SJCRH30 (cell line): ENCODE results near the gene KIAA1328. TPM values are rescaled to one million over a fixed set of nuclear protein-coding genes. Genes with fewer than 3 reads are reported as not detected.

Source experiments
- DNase-seq, 2 experiments: peaks; one replicate each; pipeline ENCODE4 v3.0.0-alpha.2; 2015 to 2020
- H3K27ac ChIP-seq: fragments of 250-450 bp; sonication (Bioruptor Pico); 2 replicates; pipeline ENCODE4 v1.5.1; 2020; ENCODE audit warnings: mild to moderate bottlenecking, moderate library complexity
- H3K27me3 ChIP-seq: fragments of 250-450 bp; sonication (Bioruptor Pico); 2 replicates; pipeline ENCODE4 v1.5.1; 2020; ENCODE audit warnings: mild to moderate bottlenecking, moderate library complexity
- H3K36me3 ChIP-seq: fragments of 250-450 bp; sonication (Bioruptor Pico); 2 replicates; pipeline ENCODE4 v1.5.1; 2020; ENCODE audit warnings: mild to moderate bottlenecking, moderate library complexity
- H3K4me1 ChIP-seq: fragments of 250-450 bp; sonication (Bioruptor Pico); 2 replicates; pipeline ENCODE4 v1.5.1; 2020; ENCODE audit warnings: mild to moderate bottlenecking, moderate library complexity
- H3K4me3 ChIP-seq: fragments of 250-450 bp; sonication (Bioruptor Pico); 2 replicates; pipeline ENCODE4 v1.5.1; 2020; ENCODE audit warnings: mild to moderate bottlenecking, moderate library complexity
- H3K9me3 ChIP-seq: fragments of 250-450 bp; sonication (Bioruptor Pico); replicated peaks from 2 replicates; pipeline ENCODE4 v1.5.1; 2020; ENCODE audit warnings: mild to moderate bottlenecking, moderate library complexity
- total RNA-seq: library from RNA; depleted of rRNA; stranded (reverse); fragments of >200 nt; shearing (Covaris generic); gene quantifications from 2 replicates; pipeline ENCODE4 v1.2.3, GENCODE V29; 2014

The KIAA1328 gene
- total RNA-seq, 1 experiment from 2014 or later, result 5.5 TPM

GRCh38 chr18:36931106-36931505 is 102.2 kb downstream of the KIAA1328 start:
- no peaks in the 10 kb centered on the region for H3K9me3 ChIP-seq
- no peak for DNase-seq
- H3K27ac ChIP-seq, result no peak overlapping the region
- no peak overlapping the region for H3K4me3 ChIP-seq
- H3K4me1 ChIP-seq, result no peaks in the 10 kb centered on the region
- no peaks in the 10 kb centered on the region for H3K27me3 ChIP-seq
- no peaks in the 10 kb centered on the region for H3K36me3 ChIP-seq

GRCh38 chr18:36933552-36933951 is 104.6 kb downstream of the KIAA1328 start:
- DNase-seq, result peak in 1 of 2 experiments; percentile 1
- Histone ChIP-seq H3K9me3 (no peaks in the 10 kb centered on the region), H3K36me3 (no peaks in the 10 kb centered on the region), H3K4me3 (no peak overlapping the region), H3K27me3 (no peaks in the 10 kb centered on the region), H3K4me1 (no peaks in the 10 kb centered on the region), H3K27ac (no peak overlapping the region)

DNA sequence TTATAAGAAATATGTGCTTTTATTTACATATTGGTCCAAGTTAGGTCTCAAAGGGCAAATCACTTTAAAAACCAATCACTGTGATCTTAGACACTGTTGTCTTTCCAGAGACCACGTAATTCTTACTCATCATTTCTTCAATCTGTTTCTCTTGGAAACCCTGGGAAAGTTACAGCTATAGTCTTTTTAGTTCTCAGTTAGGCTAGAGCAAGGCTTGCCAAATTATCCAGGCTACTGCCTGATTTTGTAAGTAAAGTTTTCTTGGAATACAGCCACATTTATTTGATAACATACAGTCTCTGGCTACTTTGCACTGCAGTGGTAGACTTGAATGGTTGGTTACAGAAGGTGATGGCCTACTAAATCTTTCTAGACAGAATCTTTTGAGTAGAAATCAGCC is 106.0 kb downstream of the KIAA1328 start:
- H3K27me3 ChIP-seq, result no peaks in the 10 kb centered on the region
- H3K27ac ChIP-seq, result no peak overlapping the region
- no peak overlapping the region for H3K4me3 ChIP-seq
- DNase-seq, result no peak
- no peaks in the 10 kb centered on the region for H3K36me3 ChIP-seq
- H3K9me3 ChIP-seq, result no peaks in the 10 kb centered on the region
- H3K4me1 ChIP-seq, result no peaks in the 10 kb centered on the region

GRCh38 chr18:36942264-36942663 is 113.3 kb downstream of the KIAA1328 start:
- DNase-seq, result peak; percentile 9 to 55
- Histone ChIP-seq H3K4me1 (no peaks in the 10 kb centered on the region), H3K4me3 (no peak overlapping the region), H3K36me3 (no peaks in the 10 kb centered on the region), H3K9me3 (no peaks in the 10 kb centered on the region), H3K27me3 (no peaks in the 10 kb centered on the region), H3K27ac (no peak overlapping the region; the same call in 1 of the 2 replicates)

GRCh38 chr18:36947820-36948348 is 119.0 kb downstream of the KIAA1328 start:
- H3K27me3 ChIP-seq, result no peaks in the 10 kb centered on the region
- no peak overlapping the region for H3K27ac ChIP-seq

DNA sequence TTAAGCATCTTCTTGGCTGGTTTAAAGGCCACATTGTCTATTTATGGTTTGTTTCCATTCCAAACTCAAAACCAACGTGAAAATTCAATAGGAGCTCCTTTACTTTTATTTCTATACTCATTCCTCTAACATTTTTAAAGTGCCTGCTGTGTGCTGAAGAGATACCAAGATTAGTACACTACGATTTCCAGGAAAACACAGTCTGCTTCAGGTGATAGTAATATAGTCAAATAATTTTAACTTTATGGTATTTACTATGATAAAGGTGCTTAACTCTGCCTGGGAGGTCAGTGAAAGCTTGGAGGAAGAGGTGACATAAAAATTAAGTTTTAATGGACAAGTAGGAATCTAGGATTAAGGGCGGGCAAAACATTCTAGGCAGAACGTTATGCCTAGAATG is 121.4 kb downstream of the KIAA1328 start:
- Histone ChIP-seq H3K9me3 (no peaks in the 10 kb centered on the region), H3K4me3 (no peak overlapping the region), H3K36me3 (no peaks in the 10 kb centered on the region), H3K27ac (no peak overlapping the region), H3K4me1 (no peaks in the 10 kb centered on the region), H3K27me3 (no peaks in the 10 kb centered on the region)
- DNase-seq, result no peak

More at GRCh38 chr18:36947820-36948348, 119.0 kb downstream of the KIAA1328 start:
- Histone ChIP-seq H3K36me3 (no peaks in the 10 kb centered on the region), H3K4me3 (no peak overlapping the region), H3K9me3 (no peaks in the 10 kb centered on the region), H3K4me1 (no peaks in the 10 kb centered on the region)
- DNase-seq, result no peak

DNA sequence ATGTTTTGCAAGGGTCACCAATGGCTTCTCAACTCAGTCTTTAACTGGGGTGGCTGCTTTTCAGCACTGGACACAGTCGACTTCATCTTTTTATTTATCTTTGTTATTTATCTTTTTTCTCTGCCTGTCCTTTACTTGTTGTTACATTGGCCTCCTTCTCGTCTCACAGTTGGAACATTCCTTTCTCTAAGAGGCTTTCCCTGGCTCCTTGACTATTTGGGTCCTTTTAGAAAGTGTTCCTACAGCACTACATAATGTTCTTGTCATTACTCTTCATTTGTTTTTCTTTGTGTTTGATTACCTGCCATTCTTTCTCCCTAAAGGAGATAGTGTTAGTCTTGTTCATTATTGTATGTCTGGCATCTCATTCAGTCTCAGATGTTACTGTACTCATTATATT is 122.0 kb downstream of the KIAA1328 start:
- Histone ChIP-seq H3K27ac (no peak overlapping the region), H3K36me3 (no peaks in the 10 kb centered on the region), H3K4me3 (no peak overlapping the region), H3K27me3 (no peaks in the 10 kb centered on the region), H3K9me3 (no peaks in the 10 kb centered on the region), H3K4me1 (no peaks in the 10 kb centered on the region)
- DNase-seq, result no peak

DNA sequence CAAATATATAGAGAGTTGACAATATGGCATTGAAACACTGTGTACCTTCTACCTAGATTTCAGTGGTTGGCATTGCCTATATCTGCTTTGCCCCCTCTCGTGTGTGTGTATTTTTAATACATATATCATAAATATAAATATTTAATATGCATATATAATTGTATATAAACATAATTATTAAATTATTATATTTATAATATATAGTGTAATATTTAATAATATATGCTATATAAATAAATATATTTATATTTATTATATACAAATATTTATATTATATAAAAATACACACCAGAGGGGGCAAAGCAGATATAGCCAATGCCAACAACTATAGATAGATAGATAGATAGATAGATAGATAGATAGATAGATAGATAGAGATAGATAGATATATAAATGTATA is 124.1 kb downstream of the KIAA1328 start:
- no peak overlapping the region for H3K27ac ChIP-seq
- no peak overlapping the region for H3K4me3 ChIP-seq
- no peaks in the 10 kb centered on the region for H3K4me1 ChIP-seq
- no peaks in the 10 kb centered on the region for H3K9me3 ChIP-seq
- H3K36me3 ChIP-seq, result no peaks in the 10 kb centered on the region
- H3K27me3 ChIP-seq, result no peaks in the 10 kb centered on the region
- no peak for DNase-seq

DNA sequence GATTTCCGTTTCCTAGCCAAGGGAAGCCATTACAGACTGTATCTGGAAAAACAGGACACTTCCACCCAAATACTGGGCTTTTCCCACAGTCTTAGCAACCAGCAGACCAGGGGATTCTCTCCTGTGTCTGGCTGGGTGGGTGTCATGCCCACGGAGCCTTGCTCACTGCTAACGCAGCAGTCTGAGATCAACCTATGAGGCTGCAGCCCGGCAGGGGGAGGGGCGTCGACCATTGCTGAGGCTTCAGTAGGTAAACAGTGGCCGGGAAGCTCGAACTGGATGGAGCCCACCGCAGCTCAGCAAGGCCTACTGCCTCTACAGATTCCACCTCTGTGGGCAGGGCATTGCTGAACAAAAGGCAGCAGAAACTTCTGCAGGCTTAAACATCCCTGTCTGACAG is 131.1 kb downstream of the KIAA1328 start:
- no peak overlapping the region for H3K4me3 ChIP-seq
- no peaks in the 10 kb centered on the region for H3K9me3 ChIP-seq
- H3K4me1 ChIP-seq, result no peaks in the 10 kb centered on the region
- H3K27ac ChIP-seq, result no peak overlapping the region
- no peaks in the 10 kb centered on the region for H3K27me3 ChIP-seq
- no peaks in the 10 kb centered on the region for H3K36me3 ChIP-seq
- DNase-seq, result no peak

DNA sequence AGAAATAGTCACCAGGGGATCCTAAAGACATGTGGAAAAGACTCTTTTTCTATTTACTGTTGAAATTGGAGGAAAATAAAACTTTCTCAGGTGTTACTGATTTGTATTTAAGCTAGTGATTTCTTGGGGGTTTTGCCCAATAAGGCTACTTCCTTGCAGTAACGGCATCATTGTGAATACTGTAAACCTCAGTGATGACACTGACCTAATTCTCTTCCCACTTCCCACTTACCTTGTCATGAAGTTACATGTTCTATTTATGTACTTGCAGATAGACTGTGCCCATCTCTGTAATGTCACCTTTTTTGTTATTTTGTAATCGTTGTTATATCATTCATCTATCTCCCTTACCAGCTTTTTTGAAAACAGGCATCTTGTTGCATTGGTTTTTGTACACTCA is 134.5 kb downstream of the KIAA1328 start:
- DNase-seq, result no peak
- H3K36me3 ChIP-seq, result no peaks in the 10 kb centered on the region
- H3K9me3 ChIP-seq, result no peaks in the 10 kb centered on the region
- no peak overlapping the region for H3K4me3 ChIP-seq
- no peaks in the 10 kb centered on the region for H3K4me1 ChIP-seq
- no peak overlapping the region for H3K27ac ChIP-seq
- H3K27me3 ChIP-seq, result no peaks in the 10 kb centered on the region

DNA sequence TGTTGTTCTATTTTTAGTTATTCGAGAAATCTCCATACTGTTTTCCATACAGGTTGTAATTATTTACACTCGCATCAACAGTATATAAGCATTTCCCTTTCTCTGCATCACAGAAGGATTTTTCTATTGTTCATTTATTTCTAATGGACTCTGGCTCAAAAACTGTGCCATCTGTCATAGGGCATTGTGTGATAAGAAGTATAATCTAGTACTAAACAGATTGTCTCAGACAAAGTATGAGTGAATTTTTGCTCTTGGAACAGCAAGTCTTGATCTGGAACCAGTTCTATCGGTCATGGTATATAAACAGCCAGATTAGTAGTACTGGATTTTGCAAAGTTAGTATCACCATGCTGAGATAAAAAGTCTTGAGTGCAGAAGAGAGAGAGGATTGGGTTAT is 145.8 kb downstream of the KIAA1328 start:
- Histone ChIP-seq H3K36me3 (no peaks in the 10 kb centered on the region), H3K9me3 (no peaks in the 10 kb centered on the region), H3K4me1 (no peaks in the 10 kb centered on the region), H3K4me3 (no peak overlapping the region), H3K27ac (no peak overlapping the region), H3K27me3 (no peaks in the 10 kb centered on the region)
- DNase-seq, result no peak

GRCh38 chr18:36977121-36977520 is 148.2 kb downstream of the KIAA1328 start:
- no peak overlapping the region for H3K4me3 ChIP-seq
- H3K9me3 ChIP-seq, result no peaks in the 10 kb centered on the region
- H3K36me3 ChIP-seq, result no peaks in the 10 kb centered on the region
- no peak overlapping the region for H3K27ac ChIP-seq
- no peaks in the 10 kb centered on the region for H3K27me3 ChIP-seq
- H3K4me1 ChIP-seq, result no peaks in the 10 kb centered on the region
- DNase-seq, result no peak

- H3K36me3 ChIP-seq, result no peaks in the 10 kb centered on the region
- H3K27me3 ChIP-seq, result no peaks in the 10 kb centered on the region
- no peaks in the 10 kb centered on the region for H3K4me1 ChIP-seq
- DNase-seq, result no peak
- no peak overlapping the region for H3K4me3 ChIP-seq
- no peak overlapping the region for H3K27ac ChIP-seq
- no peaks in the 10 kb centered on the region for H3K9me3 ChIP-seq
These were observed 164.1 kb downstream of the KIAA1328 start for GRCh38 chr18:36993068-36993467.

- Histone ChIP-seq H3K4me3 (no peak overlapping the region), H3K27ac (no peak overlapping the region), H3K36me3 (no peaks in the 10 kb centered on the region), H3K27me3 (no peaks in the 10 kb centered on the region), H3K4me1 (no peaks in the 10 kb centered on the region), H3K9me3 (no peaks in the 10 kb centered on the region)
- no peak for DNase-seq
These were observed 177.8 kb downstream of the KIAA1328 start for GRCh38 chr18:37006742-37007141.

DNA sequence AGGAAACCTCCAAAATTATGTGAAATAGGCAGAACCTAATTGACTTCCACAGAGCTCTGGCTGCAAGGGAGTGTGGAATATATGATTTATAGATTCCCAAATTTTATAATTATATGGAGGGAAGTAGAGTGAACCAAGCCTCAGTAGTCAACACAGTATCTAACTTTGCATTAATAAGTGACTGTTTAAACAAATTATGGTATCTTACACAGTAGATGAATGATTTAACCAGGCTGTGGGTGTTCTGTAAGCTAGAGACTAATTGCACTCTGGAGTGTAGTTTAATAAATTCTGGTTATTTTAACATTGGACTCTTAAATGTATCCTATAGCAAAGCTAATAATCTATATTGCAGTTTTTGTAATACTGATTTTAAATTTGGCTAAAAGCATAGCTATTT is 183.5 kb downstream of the KIAA1328 start:
- DNase-seq, result no peak
- no peak overlapping the region for H3K4me3 ChIP-seq
- no peak overlapping the region for H3K27ac ChIP-seq

DNA sequence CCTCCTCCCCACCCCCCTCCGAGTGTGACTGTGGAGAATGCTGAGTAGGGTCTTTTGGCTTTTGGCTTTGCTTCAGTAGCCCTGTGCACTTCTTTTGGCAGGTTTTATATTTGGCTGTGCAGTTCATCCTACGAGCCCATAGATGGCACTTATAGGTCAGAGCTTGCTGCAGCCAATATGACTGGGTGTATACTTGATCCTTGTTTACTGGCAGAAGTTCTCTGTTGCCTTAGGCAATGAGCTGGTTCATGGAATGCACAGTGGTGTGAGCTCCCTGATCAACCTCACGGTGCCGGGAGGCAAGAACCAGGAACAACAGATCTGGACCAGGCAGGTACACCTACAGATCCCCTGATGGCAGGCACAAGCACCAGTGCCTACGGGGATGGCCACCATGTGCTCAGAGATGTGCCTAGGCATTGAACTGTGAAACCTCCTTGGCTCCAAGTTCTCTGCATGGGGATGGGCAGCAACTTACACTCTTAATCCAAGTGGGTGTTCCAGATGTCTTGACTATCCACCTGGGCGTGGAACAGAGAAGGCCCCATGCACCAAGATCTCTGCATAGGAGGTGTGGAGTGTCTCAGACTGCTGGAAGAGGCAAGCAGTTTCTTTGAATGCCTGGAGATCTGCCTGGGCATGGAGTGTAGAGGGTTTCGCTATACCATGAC is 190.4 kb downstream of the KIAA1328 start:
- Histone ChIP-seq H3K9me3 (no peaks in the 10 kb centered on the region), H3K4me3 (no peak overlapping the region), H3K4me1 (no peaks in the 10 kb centered on the region), H3K36me3 (no peaks in the 10 kb centered on the region), H3K27me3 (no peaks in the 10 kb centered on the region), H3K27ac (no peak overlapping the region)
- peak; percentile 6 to 24 for DNase-seq

More for the DNA sequence above, 183.5 kb downstream of the KIAA1328 start:
- no peaks in the 10 kb centered on the region for H3K9me3 ChIP-seq
- no peaks in the 10 kb centered on the region for H3K4me1 ChIP-seq
- H3K36me3 ChIP-seq, result no peaks in the 10 kb centered on the region
- no peaks in the 10 kb centered on the region for H3K27me3 ChIP-seq
